ENCODE measurements around the gene OBSCN.
A peak's percentile ranks its signal among the peaks of the same experiment; 100 is the strongest.

OBSCN gene

DNA sequence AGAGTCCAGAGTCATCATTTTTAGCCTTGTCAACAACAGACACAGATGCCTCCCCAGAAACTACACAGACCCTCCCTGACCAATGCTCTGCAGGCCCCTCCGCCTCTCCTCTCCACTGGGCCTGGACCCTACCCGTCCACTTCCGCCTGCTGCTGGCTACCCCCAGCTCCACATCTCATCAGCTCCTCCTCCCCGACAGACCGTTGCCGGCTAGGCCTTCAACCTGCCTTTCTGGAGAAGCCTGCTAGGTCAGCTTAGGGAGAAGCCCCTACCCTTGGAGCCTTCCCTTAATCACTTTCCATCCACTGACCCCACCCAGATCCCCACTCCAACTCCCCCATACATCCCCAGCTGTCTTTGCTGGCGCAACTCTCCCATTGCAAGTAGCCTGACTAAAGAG, 207.4 kb downstream of the OBSCN start:
- no peak for DNase-seq (ENCODE audit: low spot score)

DNA sequence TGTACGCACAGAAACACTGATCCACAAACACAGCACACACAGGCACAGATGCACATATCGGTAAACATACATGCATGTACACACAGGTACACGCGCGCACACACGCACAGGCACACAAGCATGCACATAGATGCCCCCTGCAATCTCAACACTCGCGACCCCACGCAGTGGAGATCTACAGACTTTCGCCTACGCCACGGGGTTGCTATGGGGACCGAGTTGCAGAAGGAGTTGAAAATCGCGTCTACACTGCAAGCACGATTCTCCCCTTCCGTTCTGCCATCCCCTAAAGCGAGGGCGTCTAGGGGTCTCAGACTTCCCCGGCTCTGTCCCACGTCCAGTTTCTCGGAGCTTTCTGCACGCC, 208.0 kb downstream of the OBSCN start:
- no peak for DNase-seq (ENCODE audit: low spot score)

DNA sequence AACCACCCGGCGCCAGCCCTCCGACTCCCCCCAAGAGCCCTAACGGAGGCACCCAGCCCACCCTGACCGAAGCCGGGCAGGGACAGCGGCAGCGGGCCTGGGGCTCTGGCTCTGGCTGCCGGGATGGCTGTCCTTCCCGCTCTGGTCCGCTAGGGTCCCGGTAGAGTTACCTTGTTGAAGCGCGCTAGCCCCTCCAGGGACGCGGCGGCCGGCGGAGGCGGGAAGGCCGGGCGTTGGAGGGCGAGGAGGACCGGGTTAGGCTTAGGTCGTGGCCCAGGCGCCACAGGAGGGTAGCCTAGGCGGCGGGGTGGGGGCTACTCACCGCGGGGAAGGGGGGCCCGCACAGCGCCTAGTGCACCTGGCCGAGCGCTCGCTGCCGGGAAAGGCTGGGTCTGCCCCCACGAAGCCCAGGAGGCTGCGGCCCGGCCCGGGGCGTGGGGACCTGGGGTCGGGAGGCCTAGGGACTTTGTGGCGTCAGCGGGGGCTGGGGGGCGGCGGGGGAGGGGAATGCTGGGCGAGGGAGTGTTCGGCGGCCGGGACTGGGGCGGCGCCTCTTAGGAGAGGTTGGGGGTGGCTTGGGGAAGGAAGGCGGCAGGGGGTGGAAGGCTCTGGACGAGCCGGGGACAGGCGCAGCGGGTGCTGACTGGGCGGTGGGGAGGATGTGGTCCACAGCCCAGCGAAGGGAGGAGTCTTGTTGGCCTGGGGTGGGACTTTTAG, 208.5 kb downstream of the OBSCN start, which contains the start of gene TRIM17:
TSS of gene TRIM17 (minus strand) at position 645 of the 717 bp plus-strand sequence. CDS start 1,789 bp downstream, outside the sequence.
- DNase-seq (ENCODE audit: low spot score) = peak; percentile 46

DNA sequence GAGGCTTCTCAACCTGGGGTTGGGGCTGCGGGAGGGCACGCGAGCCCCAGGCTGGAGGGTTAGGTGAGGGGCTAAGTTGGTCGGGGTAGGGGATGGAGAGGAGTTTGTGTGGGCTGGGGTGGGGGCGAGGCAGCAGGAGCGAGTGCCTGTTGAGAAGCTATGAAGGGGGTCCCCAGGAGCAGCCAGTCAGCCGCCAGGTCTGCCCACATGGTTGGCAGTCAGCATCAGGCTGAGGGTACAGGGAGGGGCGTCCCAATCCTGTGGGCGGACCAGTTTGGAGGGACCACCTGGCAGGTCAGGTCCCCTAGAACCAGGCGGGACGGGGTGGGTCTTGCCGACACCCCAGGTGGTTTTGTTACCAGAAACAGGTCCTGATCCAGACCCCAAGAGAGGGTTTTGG, 209.2 kb downstream of the OBSCN start:
- DNase-seq (ENCODE audit: low spot score) = no peak

DNA sequence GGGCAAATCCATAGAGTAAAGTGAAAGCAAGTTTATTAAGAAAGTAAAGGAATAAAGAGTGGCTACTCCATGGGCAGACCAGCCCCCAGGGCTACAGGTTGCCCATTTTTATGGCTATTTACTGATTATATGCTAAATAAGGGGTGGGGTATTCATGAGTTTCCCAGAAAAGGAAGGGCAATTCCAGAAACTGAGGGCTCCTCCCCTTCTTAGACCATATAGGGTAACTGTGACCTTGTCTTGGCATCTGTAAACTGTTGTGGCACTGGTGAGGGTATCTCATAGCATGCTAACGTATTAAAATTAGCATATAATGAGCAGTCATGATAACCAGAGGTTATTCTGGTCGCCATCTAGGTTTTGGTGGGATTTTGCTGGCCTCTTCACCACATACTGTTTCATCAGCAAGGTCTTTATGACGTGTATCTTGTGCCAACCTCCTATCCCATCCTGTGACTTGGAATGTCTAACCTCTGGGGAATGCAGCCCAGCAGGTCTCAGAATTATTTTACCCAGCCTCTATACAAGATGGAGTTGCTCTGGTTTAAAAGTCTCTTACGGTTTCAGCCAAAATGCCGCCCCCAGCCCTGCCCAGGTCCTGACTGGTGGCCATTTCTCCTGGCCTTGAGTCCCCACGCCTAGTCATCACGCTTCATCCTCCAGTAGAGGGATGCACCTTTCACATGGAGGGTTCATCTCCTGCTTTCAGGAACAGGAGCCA, 209.8 kb downstream of the OBSCN start:
- DNase-seq (ENCODE audit: low spot score) = no peak

- no peak for DNase-seq (ENCODE audit: low spot score)
These were observed 213.4 kb downstream of the OBSCN start for GRCh38 chr1:228420968-228421826.

DNA sequence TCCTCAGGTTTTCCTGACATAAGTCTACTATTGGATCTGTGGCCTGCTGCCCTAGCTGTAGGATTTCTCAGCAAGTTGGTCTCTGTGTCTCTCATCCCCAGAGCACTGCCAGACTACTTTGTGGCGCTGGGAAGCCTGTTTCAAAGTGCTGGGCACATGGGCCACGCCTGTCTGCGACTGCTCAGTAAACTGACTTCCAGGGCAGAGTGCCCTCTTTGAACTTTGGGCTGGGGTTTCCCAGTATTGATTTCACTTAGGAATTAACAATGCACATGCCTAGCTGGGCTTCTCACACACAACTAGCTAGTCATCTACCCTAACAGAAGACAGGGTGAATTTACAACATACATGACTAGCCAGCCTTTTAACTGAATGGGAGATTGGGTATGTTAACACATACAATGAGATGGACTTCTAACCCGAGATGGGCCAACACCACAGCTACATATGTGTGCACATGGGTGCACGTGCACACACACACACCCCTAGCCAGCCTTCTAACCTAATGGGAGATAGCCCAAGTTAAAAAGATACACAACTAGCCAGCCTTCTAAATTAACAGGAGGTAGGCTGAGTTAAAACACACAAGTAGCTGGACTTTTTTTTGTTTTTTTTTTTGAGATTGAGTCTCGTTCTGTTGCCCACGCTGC, 215.7 kb downstream of the OBSCN start:
- no peak for DNase-seq (ENCODE audit: low spot score)

- DNase-seq (ENCODE audit: low spot score) = no peak
These were observed 217.1 kb downstream of the OBSCN start for GRCh38 chr1:228424685-228425660.

GRCh38 chr1:228426518-228427175, 218.8 kb downstream of the OBSCN start:
- DNase-seq (ENCODE audit: low spot score) = no peak

GRCh38 chr1:228428412-228428811, 220.6 kb downstream of the OBSCN start:
- DNase-seq (ENCODE audit: low spot score) = no peak

Measured in AG20443 (cell line).